CD1c-positive myeloid dendritic cell (primary cell): Measurements from ENCODE around the gene PCTP.
A peak's percentile ranks its signal among the peaks of the same experiment; 100 is the strongest.

ENCODE experiments used
- DNase-seq: peaks from one replicate; pipeline ENCODE4 v3.0.0-alpha.2; 2016; ENCODE audit errors: extremely low spot score

PCTP gene

DNA sequence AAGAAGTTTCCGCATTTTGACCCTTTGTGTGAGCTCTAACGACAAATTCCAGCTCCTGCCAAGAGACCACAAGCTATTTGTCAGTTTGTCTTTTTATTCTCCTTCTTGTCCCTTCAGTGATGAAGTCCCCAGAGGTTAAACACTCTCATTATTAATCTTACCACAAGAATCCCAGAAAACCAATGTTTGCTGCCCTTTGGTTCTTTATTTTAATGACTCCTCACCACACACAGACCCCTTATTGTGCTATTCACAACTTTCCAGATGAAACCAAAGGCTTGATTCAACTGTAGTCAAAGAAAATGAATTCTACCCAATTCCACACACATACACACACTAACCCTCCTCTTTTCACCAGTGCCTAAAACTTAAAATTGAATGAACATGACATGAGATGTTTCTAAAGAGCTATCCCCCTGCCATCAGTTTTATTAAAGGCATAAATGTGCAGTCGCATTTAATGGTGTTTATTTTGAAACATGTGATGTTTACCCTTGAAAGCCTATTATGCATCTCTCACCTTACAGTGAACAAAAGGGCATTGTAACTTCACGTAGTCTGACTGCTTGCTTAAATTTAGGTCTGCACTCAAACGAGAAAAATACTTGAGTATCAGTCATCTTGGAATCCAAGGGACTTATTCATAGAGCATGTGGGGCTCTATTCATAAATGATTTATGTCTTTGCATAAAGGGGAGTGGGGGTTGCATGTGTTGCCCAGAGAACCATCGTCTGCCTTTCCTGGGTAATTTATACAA is 44.1 kb downstream of the PCTP start:
- DNase-seq: no peak

- DNase-seq: no peak
Observed at GRCh38 chr17:55806745-55807495, 56.1 kb downstream of the PCTP start.

DNA sequence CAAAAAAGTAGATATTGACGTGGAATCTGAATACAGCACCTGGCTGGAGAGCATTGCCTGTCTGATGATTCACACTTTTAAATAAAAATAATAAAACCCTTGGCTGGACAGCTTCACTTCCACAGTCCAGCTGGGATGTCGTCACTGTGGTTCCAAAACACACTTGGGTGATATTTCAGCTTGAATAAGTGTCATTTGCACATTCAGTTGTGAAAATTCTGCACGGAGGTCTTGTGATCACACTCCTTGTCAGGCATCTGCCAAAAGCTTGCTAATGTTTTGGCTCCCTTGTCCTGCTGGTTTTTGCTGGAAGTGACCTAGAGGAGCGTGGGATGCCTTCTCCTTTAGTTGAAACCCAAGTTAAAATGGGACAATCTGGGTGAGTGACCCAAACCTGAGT is 60.7 kb downstream of the PCTP start:
- no peak for DNase-seq

GRCh38 chr17:55812323-55812722 is 61.5 kb downstream of the PCTP start:
- DNase-seq: no peak

GRCh38 chr17:55813944-55814343 is 63.1 kb downstream of the PCTP start:
- DNase-seq: no peak

DNA sequence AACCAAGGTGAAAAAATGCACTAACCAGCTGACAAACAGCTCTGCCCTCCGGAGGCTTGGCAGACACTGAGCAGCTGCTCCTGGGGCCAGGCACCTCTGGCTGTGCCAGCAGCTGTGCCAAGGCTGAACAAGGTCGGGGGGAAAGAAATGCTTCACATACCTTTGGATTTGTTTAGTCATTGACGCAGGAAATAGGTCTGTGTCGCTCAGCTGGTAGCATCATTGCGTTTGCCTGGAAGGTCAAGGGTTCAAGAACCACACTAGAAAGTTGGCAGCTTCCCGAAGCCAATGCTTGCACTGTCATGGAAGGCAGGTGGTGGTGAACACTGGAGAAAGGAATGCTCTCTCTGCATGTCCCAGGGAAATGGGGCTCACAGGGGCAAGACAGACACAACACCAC is 63.5 kb downstream of the PCTP start:
- DNase-seq: no peak

DNA sequence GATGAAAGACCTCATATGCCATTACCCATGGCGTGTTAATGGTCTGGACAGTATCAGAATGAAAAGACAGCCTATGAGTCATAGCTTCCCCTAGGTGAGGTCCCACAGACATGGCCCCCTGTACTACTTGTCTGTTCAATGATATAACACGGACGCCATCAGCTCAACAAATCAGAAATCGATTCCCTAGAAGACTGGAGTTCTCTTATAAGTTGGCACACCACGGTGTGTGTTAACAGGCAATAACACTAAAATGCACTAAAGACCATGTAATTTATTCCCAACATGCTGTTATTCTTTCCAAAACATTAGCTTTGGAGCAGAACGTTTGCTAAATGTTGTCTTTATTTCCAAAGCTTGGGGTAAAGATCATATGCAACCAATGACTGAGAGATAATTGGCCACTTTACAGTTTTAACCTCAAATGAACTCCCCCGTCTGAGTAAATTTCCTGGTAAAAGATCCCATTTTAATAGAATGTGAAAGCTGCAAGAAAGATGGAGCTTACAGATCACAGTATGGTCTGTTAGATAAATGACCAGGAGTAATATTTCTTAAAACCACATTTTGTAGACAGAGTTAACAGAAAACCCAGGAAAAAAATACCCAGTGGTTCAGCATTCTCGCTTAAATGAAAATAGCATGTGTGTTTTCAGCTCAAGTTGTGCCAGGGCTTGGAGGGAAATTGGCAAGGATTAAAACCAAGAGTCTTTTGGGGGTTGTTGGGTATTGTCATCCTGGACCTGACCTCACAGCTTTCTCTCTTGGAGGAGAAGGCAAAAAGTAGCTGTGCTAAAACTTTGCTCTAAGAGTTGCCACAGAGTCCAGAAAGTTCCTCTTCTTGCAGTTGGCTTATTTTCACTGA is 65.9 kb downstream of the PCTP start:
- peak; percentile 4 for DNase-seq

DNA sequence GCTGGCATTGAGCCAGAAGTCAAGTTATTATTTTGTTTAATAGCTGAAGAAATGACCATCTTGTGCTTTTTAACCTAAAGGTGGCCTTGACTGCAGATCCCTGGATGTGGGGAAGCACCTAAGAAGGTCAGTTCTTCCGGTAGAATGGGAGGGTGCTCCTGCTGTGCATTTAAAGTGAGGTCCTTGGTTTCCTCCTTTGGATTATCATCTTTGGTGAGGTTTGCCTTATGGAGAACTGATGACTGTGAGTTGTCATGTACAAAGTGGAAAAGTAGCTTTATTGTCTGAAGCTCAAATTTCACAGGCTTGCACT is 66.5 kb downstream of the PCTP start:
- DNase-seq: no peak

GRCh38 chr17:55818026-55818425 is 67.2 kb downstream of the PCTP start:
- DNase-seq: no peak

DNA sequence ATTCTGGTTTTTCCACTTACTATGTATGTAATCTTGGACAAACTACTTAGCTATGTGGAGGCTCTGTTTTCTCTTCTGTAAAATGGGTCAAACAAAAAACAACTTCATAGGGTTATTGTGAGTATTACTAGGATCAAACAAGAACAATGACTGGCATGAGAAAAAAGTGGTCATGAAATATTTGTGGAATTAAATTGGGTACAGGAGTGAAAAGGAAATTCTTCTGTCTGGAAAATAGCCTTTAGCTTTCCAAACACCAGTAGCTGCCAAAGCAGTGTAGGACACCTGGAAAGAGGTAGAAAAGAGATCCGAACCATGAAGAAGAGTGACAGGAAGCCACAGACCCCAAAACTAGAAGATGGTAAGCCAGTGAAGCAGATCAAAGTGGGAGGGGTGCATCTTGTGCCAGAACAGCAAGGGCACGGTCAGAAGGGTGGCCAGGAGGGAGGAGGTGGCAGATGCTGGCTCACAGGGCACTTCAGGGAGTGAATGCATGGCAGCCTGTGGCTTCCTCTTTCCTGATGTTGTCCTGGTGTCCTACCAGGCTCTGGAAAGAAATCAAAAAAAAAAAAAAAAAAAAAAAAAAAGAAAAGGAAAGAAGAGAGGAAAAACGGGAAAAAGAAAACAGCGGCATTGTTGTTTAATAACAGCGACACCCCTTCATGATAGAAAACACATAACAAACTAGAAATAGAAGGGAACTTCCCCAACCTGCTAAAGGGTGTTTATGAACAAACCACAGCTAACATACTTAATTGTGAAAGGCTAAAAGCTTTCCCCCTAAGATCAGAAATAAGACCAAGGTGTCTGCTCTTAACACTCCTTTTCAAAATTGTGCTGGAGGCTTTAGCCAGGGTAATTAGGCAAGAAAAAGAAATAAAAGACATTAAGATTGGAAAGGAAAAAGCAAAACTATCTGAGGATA is 67.9 kb downstream of the PCTP start:
- DNase-seq: no peak

DNA sequence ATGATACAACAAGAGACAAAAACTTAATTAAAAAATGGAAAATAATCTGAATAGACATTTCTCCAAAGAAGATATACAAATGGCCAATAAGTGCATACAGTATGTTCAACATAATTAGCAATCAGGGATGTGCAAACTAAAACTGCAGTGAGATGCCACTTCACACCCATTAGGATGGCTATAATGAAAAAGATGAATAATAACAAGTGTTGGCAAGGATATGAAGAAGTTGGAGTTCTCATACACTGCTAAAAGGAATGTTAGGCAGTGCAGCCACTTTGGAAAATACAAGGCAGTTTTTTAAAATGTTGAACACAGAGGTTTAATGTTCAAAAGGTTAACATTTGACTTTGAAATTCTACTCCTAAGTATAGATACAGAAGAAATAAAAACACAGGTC is 69.8 kb downstream of the PCTP start:
- no peak for DNase-seq

DNA sequence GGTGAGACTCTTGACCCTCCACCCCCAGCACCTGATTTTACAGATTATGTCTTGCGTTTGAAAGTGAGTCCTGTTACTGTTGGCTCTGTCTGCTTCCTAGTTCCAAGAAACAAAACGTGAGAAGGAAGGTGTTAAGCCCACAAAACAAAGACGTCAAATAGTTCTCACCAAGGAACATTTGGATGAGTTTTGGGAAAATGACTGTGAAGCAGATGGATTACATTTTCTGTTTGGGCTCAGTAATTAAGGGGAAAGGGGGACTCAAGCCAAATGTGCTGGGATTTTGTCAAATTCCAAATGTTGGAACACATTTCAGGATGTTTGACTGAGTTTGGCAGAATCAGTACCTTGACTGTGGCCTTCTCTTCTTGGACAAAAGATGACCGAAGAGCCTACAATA is 71.2 kb downstream of the PCTP start:
- DNase-seq: no peak

- no peak for DNase-seq
Observed at GRCh38 chr17:55825213-55825612, 74.4 kb downstream of the PCTP start.
